CD4-positive, alpha-beta T cell treated with Interleukin-12 subunit alpha and Interleukin-12 subunit beta, for 1 hour (primary cell): ENCODE results near the gene TMEM181.
"Not testable (repeated sequence)": the region's sequence is repeated elsewhere in the genome, so short reads cannot be mapped to it uniquely, and the experiment has no call there.

Experiments used
- DNase-seq: peaks from one replicate; pipeline ENCODE4 v3.0.0-alpha.2; 2020

Gene TMEM181

DNA sequence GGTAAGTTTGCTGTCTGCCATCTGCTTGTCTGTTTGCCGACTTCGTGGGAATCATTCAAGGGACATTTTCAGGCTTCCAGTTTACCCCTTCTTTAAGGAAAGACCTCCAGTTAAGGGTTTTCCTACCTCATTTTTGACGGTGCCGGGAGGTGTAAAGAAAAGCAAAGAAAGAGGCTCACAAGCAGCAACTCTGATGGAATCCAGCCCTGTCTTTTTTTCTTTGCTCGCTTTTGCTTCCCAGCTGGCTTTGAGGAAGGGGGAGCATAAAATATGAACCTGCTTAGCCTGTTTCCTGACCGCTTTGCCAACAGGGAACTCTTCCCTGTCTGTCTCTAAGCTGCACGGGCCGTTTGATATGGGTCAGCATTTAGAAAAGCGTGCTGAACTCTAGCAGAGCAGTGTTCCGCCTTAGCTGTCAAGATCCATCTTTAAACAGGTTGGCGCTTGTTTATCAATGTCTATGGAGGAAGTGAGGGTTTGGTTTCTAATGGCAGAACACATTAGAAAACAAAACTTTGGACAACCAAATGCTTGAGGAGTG lies 103.8 kb downstream of the TMEM181 start:
- no peak for DNase-seq

- DNase-seq, result no peak
These were observed 105.4 kb downstream of the TMEM181 start for GRCh38 chr6:158665332-158665731.

DNA sequence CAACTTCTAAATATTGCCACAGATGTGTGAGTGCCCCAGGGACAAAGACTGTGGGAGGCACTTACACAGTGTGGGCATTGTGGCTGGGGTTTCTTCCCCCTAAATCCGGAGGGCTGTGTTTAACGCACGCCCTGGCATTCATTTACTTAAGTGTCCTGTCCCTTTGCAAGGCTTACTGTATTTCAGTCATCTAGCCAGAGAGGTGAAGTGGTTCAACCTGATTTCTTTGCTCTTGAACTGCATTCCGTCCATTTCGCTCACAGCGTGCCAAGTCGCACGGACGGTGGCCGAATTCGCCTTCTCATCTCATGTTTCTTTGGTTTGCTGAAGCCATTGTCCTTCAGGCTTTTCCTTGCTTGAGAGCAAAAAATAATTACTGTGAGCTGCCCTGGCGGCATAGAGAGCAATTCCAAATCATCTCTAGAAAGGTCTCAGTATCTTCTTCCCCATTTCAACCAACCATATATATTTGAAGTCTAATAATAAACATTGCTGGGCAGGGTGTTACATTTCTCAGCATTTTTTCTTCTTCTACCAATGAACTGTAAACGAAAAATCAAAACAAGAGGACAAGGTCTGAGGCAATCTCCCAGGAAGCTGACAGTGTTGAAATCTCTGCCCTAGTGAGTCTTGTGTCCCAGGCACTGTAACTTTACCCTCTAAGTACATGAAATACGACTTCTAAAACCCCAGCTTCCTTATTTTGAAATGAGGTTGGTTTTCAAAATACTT lies 106.9 kb downstream of the TMEM181 start:
- no peak for DNase-seq

DNA sequence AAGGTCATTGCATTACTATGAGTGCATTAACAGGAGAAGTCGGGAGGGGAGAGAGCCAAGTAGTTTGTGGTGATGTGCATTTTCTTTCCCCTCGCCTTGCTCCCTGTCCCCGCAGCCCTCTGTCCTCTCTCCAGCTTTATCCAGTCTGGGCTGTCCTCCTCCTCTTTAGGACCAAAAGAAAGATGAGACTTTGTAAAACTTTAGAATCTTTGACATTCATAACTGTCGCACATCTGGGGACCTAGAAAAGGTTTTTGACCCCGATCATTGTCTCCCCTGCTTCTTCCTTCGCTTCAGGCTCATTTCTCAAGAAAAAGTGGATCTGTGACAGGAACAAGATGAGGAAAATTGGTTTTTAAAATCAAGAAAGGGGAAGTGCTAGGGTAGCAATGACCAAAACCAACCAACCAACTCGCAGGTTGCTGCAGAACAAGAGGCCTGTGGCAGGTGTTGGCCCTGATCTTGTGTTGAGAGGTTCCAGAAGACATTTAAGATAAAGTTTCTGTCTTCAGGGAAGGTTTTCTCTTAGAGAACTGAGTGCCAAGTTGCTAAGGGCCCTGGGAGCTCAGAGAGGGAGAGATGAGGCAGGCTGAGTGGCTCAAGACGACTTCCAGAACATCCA lies 107.6 kb downstream of the TMEM181 start:
- no peak for DNase-seq

- no peak for DNase-seq
These were observed 108.8 kb downstream of the TMEM181 start for GRCh38 chr6:158668707-158669103.

- no peak for DNase-seq
These were observed 109.5 kb downstream of the TMEM181 start for GRCh38 chr6:158669145-158670035.

DNA sequence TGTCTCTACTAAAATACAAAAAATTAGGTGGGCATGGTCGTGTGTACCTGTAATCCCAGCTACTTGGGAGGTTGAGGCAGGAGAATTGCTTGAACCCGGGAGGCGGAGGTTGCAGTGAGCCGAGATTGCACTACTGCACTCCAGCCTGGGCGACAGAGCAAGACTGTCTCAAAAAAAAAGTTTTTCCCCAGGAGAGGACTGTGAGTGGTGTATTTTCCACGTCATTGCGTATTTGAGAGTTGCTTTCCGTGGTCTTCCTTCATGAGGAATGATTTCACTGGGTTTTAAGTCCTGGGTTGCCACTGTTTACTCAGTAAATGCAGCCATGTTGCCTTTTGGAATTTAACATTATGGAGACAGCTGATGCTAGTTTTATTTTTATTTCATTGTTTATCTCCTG lies 112.2 kb downstream of the TMEM181 start:
- not testable (repeated sequence) for DNase-seq

DNA sequence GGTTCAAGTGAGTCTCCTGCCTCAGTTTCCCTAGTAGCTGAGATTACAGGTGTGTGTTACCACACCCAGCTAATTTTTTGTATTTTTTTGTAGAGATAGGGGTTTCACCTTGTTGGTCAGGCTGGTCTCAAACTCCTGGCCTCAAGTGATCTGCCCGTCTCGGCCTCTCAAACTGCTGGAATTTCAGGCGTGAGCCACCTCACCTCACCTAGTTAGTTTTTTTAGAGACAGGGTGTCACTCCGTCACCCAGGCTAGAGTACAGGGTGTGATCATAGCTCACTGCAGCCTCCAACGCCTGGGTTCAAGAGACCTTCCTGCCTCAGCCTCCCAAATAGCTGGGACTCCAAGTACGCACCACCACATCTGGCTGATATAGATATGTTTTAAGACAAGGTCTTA lies 112.8 kb downstream of the TMEM181 start:
- DNase-seq, result no peak

GRCh38 chr6:158674342-158675131 lies 114.6 kb downstream of the TMEM181 start:
- DNase-seq, result no peak

GRCh38 chr6:158677094-158677493 lies 117.2 kb downstream of the TMEM181 start:
- not testable (repeated sequence) for DNase-seq

- DNase-seq, result no peak
These were observed 118.2 kb downstream of the TMEM181 start for GRCh38 chr6:158677906-158678578.

- DNase-seq, result no peak
These were observed 120.1 kb downstream of the TMEM181 start for GRCh38 chr6:158680015-158680414.

DNA sequence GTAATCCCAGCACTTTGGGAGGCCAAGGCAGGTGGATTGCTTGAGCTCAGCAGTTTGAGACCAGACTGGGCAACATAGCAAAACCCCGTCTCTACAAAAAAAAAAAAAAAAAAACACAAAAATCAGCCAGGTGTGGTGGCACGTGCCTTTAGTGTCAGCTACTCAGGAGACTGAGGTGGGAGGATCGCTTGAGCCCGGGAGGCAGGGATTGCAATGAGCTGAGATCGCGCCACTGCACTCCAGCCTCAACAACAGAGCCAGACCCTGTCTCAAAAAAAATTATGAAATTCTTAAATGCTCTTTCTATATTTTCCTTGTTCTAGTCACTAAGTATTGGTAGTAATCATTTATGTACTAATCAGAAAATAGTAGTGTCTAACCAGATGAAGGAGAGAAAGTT lies 120.6 kb downstream of the TMEM181 start:
- no peak for DNase-seq

- no peak for DNase-seq
These were observed 124.4 kb downstream of the TMEM181 start for GRCh38 chr6:158684311-158684710.

- DNase-seq, result no peak
These were observed 124.9 kb downstream of the TMEM181 start for GRCh38 chr6:158684745-158685324.
